ENCODE results near the gene TGIF1. TPM values are rescaled to one million over a fixed set of nuclear protein-coding genes. Genes with fewer than 3 reads are reported as not detected.

The TGIF1 gene
- total and polyA plus RNA-seq, 9 of the 15 experiments (the other 6 are each of a cell fraction or from before 2014, with no cell fraction given), result 16.1 to 77.7 (median 44.6) TPM

DNA sequence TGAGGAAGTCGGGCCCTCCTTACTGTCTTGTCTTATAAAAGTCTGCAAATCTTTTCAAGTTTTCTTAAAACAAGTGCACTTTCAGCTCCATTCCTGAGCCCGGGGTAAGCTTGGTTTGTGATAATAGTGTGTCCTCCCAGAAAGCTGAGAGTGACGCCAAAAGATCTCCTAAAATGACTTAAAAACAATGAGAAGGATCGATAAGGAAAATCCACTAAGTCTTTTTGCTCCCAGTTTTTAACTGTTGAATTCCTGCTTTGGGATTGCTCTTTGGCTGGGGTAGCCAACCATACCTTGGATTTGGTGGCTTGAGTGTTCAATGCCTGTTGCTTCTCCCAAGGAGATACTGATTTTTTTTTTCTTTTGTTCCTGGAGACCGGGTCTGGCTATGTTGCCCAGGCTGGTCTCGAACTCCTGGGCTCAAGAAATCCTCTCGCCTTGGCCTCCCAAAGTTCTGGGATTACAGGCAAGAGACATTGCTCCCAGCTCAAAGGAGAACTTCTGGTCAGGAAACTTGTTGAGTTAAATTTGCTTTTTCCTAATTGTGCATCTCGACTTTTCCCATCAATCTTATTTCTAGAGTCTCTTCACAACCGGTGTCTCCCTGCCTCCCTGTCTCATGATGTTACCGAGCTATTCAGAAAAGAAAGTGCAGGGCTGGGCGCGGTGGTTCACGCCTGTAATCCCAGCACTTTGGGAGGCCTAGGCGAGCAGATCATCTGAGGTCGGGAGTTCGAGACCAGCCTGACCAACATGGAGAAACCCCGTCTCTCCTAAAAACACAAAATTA is 3.0 kb downstream of the TGIF1 start (continued):
- TF ChIP-seq, protein P1, sequence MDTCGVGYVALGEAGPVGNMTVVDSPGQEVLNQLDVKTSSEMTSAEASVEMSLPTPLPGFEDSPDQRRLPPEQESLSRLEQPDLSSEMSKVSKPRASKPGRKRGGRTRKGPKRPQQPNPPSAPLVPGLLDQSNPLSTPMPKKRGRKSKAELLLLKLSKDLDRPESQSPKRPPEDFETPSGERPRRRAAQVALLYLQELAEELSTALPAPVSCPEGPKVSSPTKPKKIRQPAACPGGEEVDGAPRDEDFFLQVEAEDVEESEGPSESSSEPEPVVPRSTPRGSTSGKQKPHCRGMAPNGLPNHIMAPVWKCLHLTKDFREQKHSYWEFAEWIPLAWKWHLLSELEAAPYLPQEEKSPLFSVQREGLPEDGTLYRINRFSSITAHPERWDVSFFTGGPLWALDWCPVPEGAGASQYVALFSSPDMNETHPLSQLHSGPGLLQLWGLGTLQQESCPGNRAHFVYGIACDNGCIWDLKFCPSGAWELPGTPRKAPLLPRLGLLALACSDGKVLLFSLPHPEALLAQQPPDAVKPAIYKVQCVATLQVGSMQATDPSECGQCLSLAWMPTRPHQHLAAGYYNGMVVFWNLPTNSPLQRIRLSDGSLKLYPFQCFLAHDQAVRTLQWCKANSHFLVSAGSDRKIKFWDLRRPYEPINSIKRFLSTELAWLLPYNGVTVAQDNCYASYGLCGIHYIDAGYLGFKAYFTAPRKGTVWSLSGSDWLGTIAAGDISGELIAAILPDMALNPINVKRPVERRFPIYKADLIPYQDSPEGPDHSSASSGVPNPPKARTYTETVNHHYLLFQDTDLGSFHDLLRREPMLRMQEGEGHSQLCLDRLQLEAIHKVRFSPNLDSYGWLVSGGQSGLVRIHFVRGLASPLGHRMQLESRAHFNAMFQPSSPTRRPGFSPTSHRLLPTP (IDR thresholded peaks at IDR 0.05; ENCODE audit: borderline replicate concordance, extremely low read depth, insufficient read length), result peak; percentile 22
- no peak for TF ChIP-seq TCF7 (IDR thresholded peaks at IDR 0.05; ENCODE audit: borderline replicate concordance)
- no peak for TF ChIP-seq STAT5B (CRISPR knock-in tag; IDR thresholded peaks at IDR 0.05)
- TF ChIP-seq, protein P2, sequence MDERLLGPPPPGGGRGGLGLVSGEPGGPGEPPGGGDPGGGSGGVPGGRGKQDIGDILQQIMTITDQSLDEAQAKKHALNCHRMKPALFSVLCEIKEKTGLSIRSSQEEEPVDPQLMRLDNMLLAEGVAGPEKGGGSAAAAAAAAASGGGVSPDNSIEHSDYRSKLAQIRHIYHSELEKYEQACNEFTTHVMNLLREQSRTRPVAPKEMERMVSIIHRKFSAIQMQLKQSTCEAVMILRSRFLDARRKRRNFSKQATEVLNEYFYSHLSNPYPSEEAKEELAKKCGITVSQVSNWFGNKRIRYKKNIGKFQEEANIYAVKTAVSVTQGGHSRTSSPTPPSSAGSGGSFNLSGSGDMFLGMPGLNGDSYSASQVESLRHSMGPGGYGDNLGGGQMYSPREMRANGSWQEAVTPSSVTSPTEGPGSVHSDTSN (CRISPR knock-in tag; IDR thresholded peaks at IDR 0.05; ENCODE audit: low read depth), result no peak
- TF ChIP-seq, protein P2 (tag; conservative IDR thresholded peaks at IDR 0.05; ENCODE audit: low read depth), result 0 out of 2 replicates have a peak, but pooled peaks have one; percentile 17
- no peak for TF ChIP-seq HDAC1 (IDR thresholded peaks at IDR 0.05)
- TF ChIP-seq, protein P3, sequence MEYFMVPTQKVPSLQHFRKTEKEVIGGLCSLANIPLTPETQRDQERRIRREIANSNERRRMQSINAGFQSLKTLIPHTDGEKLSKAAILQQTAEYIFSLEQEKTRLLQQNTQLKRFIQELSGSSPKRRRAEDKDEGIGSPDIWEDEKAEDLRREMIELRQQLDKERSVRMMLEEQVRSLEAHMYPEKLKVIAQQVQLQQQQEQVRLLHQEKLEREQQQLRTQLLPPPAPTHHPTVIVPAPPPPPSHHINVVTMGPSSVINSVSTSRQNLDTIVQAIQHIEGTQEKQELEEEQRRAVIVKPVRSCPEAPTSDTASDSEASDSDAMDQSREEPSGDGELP (CRISPR knock-in tag; IDR thresholded peaks at IDR 0.05; ENCODE audit: borderline replicate concordance), result no peak
- no peak for TF ChIP-seq RBM17 (IDR thresholded peaks at IDR 0.05; ENCODE audit: borderline replicate concordance, low read depth, low read length)
- TF ChIP-seq ARNT (IDR thresholded peaks at IDR 0.05), result no peak
- TF ChIP-seq PTBP1 (IDR thresholded peaks at IDR 0.05; ENCODE audit: low read depth, low read length), result no peak
- no peak for TF ChIP-seq ZNF324 (CRISPR knock-in tag; IDR thresholded peaks at IDR 0.05)
- no peak for TF ChIP-seq SMARCE1 (IDR thresholded peaks at IDR 0.05)
- no peak for TF ChIP-seq KAT2B (IDR thresholded peaks at IDR 0.05; ENCODE audit: low read depth, low read length)
- no peak for TF ChIP-seq ZNF766 (CRISPR knock-in tag; conservative IDR thresholded peaks at IDR 0.05)
- no peak for TF ChIP-seq SMAD1 (IDR thresholded peaks at IDR 0.05; ENCODE audit: low read depth, low read length, partially characterized antibody)

Data from K562 (cell line).